Measurements from ENCODE around the gene FKBP2.

FKBP2 gene

GRCh38 chr11:64249563-64250414 lies 8.9 kb downstream of the FKBP2 start:
- no peak for DNase-seq (ENCODE audit: low read depth in 2 of 2)

GRCh38 chr11:64250415-64251015 lies 9.6 kb downstream of the FKBP2 start:
- DNase-seq (ENCODE audit: low read depth in 2 of 2) = no peak

GRCh38 chr11:64251016-64251752 lies 10.3 kb downstream of the FKBP2 start, which contains the start of gene PLCB3:
TSS of gene PLCB3 (plus strand) at chr11:64251530. CDS start at chr11:64251650, 120 bp downstream.
- DNase-seq (ENCODE audit: low read depth in 2 of 2) = peak in 1 of 2 donors; percentile 50

- no peak for DNase-seq (ENCODE audit: low read depth in 2 of 2)
Observed at GRCh38 chr11:64251753-64252002, 10.8 kb downstream of the FKBP2 start.

- no peak for DNase-seq (ENCODE audit: low read depth in 2 of 2)
Observed at GRCh38 chr11:64252003-64252872, 11.3 kb downstream of the FKBP2 start.

- no peak for DNase-seq (ENCODE audit: low read depth in 2 of 2)
Observed at GRCh38 chr11:64253043-64253442, 12.1 kb downstream of the FKBP2 start.

- no peak for DNase-seq (ENCODE audit: low read depth in 2 of 2)
Observed at GRCh38 chr11:64253481-64253880, 12.6 kb downstream of the FKBP2 start.

GRCh38 chr11:64254326-64254725 lies 13.4 kb downstream of the FKBP2 start:
- DNase-seq (ENCODE audit: low read depth in 2 of 2) = no peak

GRCh38 chr11:64255135-64256128 lies 14.5 kb downstream of the FKBP2 start:
- no peak for DNase-seq (ENCODE audit: low read depth in 2 of 2)

- no peak for DNase-seq (ENCODE audit: low read depth in 2 of 2)
Observed at GRCh38 chr11:64256300-64256699, 15.4 kb downstream of the FKBP2 start.

GRCh38 chr11:64258356-64258755 lies 17.5 kb downstream of the FKBP2 start:
- DNase-seq (ENCODE audit: low read depth in 2 of 2) = no peak

- no peak for DNase-seq (ENCODE audit: low read depth in 2 of 2)
Observed at GRCh38 chr11:64258946-64259532, 18.1 kb downstream of the FKBP2 start.

- DNase-seq (ENCODE audit: low read depth in 2 of 2) = no peak
Observed at GRCh38 chr11:64259533-64260067, 18.7 kb downstream of the FKBP2 start.

- no peak for DNase-seq (ENCODE audit: low read depth in 2 of 2)
Observed at GRCh38 chr11:64260147-64260708, 19.3 kb downstream of the FKBP2 start.

- no peak for DNase-seq (ENCODE audit: low read depth in 2 of 2)
Observed at GRCh38 chr11:64261556-64262080, 20.7 kb downstream of the FKBP2 start.

- no peak for DNase-seq (ENCODE audit: low read depth in 2 of 2)
Observed at GRCh38 chr11:64262271-64263002, 21.5 kb downstream of the FKBP2 start.

- DNase-seq (ENCODE audit: low read depth in 2 of 2) = no peak
Observed at GRCh38 chr11:64263021-64263946, 22.4 kb downstream of the FKBP2 start.

- DNase-seq (ENCODE audit: low read depth in 2 of 2) = no peak
Observed at GRCh38 chr11:64263947-64264317, 23.0 kb downstream of the FKBP2 start.

Data from stimulated activated CD4-positive, alpha-beta T cell treated with anti-CD3 and anti-CD28 coated beads, Interleukin-1b, Interleukin-23, amount 100 ng/mL, for 1 hour (primary cell).